Activated B cell treated with CpG ODN at 0.5 μM for 24 hours (primary cell): ENCODE data around the gene CAMTA1. TPM values are rescaled to one million over a fixed set of nuclear protein-coding genes. Genes with fewer than 3 reads are reported as not detected.

Source experiments
- ATAC-seq: fragments of 200-7000 bp; cut with Tn5 transposase; one replicate; pipeline ENCODE4 v1.10.0; 2021; ENCODE audit warnings: low read depth, mild to moderate bottlenecking, moderate library complexity
- CTCF ChIA-PET: fragments of 350-600 bp; sonication (Branson Sonifier 250); formaldehyde crosslinking; loops from one replicate; lab custom pipeline; 2021; ENCODE audit warnings: antibody characterized with exemption; lab: Charles Lee
- POLR2A ChIA-PET: fragments of 350-600 bp; sonication (Branson Sonifier 250); formaldehyde crosslinking; loops from one replicate; lab custom pipeline; 2021; ENCODE audit warnings: antibody characterized with exemption; lab: Charles Lee
- DNase-seq: peaks from one replicate; pipeline ENCODE4 v3.0.0; 2022
- H3K27ac Mint-ChIP-seq: one replicate; pipeline ENCODE4 v1.8.0; 2020; ENCODE audit warnings: mixed read lengths
- H3K27me3 Mint-ChIP-seq: one replicate; pipeline ENCODE4 v1.8.0; 2021; ENCODE audit warnings: mixed read lengths
- H3K36me3 Mint-ChIP-seq: one replicate; pipeline ENCODE4 v1.8.0; 2021; ENCODE audit warnings: low read depth, mixed read lengths
- H3K4me1 Mint-ChIP-seq: one replicate; pipeline ENCODE4 v1.8.0; 2021; ENCODE audit warnings: mixed read lengths
- H3K4me3 Mint-ChIP-seq: one replicate; pipeline ENCODE4 v1.8.0; 2020; ENCODE audit warnings: mild to moderate bottlenecking, mixed read lengths
- H3K9me3 Mint-ChIP-seq: one replicate; pipeline ENCODE4 v1.8.0; 2020; ENCODE audit warnings: mixed read lengths
- intact Hi-C: fragments of 100-400 bp; cut with micrococcal nuclease; formaldehyde crosslinking; loops from one replicate; pipeline ENCODE4 v1.15.1; 2024
- total RNA-seq: library from RNA; stranded (reverse); gene quantifications from 2 replicates; pipeline ENCODE4 v1.2.3, GENCODE V29; 2022
- TF ChIP-seq, protein P1 (sequence below): fragments of 200-600 bp; IDR thresholded peaks from one replicate; pipeline ENCODE4 v1.8.0; 2022; ENCODE audit warnings: antibody characterized with exemption, mild to moderate bottlenecking

CAMTA1 gene
- total RNA-seq, 1 donor from 2014 or later = 49.8 TPM

DNA sequence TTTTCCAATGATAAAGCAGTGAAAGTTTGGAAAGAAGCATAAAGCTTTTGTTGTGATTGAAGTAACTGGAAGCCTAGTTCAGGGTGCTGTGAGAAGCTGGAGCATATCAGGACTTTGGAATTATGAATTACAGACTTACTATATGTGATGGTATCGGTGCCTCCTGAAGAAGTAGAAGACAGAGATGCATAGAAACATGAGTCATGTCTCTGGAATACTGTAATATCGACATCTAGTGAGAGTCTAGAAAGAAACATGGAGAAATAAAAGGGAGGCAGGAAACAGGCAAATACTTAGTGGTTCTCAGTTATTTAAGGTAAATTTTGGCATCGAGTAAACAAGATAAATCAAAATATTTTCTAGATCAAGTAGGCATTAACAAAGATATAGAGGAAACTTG is 103.0 kb downstream of the CAMTA1 start:
- H3K27me3 Mint-ChIP-seq = no peaks in the 10 kb centered on the region
- no peak for ATAC-seq
- no peak overlapping the region for H3K27ac Mint-ChIP-seq
- intact Hi-C loops = no loop called here
- ChIA-PET CTCF (interaction anchor here (0.8 to 4.7 kb wide), 3 partner anchors 44 to 169 kb away, joined by 4 to 50 read pairs (median 24); no protein-coding TSS in a partner anchor), POLR2A (no interaction called here)
- TF ChIP-seq, protein P1, sequence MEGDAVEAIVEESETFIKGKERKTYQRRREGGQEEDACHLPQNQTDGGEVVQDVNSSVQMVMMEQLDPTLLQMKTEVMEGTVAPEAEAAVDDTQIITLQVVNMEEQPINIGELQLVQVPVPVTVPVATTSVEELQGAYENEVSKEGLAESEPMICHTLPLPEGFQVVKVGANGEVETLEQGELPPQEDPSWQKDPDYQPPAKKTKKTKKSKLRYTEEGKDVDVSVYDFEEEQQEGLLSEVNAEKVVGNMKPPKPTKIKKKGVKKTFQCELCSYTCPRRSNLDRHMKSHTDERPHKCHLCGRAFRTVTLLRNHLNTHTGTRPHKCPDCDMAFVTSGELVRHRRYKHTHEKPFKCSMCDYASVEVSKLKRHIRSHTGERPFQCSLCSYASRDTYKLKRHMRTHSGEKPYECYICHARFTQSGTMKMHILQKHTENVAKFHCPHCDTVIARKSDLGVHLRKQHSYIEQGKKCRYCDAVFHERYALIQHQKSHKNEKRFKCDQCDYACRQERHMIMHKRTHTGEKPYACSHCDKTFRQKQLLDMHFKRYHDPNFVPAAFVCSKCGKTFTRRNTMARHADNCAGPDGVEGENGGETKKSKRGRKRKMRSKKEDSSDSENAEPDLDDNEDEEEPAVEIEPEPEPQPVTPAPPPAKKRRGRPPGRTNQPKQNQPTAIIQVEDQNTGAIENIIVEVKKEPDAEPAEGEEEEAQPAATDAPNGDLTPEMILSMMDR = no peak
- no peak for DNase-seq
- no peak overlapping the region for H3K4me3 Mint-ChIP-seq
- peaks cover 11% of the 10 kb centered on the region for H3K36me3 Mint-ChIP-seq
- no peaks in the 10 kb centered on the region for H3K9me3 Mint-ChIP-seq
- no peaks in the 10 kb centered on the region for H3K4me1 Mint-ChIP-seq

DNA sequence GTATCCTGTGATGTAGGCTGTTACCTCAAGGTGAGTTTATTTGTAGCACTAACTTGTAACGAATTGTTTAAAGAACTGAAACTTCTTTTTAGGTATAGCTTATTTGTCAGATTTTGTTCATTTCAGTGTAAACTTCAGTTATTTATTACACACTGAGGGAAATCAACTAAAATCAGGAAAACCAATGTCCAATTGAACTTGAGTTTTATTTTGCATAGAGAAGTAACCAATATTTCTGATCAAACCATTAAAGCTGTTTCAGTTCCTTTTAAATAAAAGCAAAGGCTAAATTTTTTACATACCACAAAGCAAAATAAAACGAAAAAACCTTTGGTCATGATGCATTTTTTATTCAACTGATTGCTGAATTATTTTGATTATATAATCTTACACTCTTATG is 103.6 kb downstream of the CAMTA1 start:
- ChIA-PET CTCF (interaction anchor here (0.8 to 4.7 kb wide), 4 partner anchors 18 to 169 kb away, joined by 4 to 50 read pairs (median 16); no protein-coding TSS in a partner anchor), POLR2A (no interaction called here)
- Mint-ChIP-seq H3K27me3 (no peaks in the 10 kb centered on the region), H3K4me1 (no peaks in the 10 kb centered on the region), H3K9me3 (no peaks in the 10 kb centered on the region), H3K36me3 (peaks cover 11% of the 10 kb centered on the region), H3K4me3 (no peak overlapping the region), H3K27ac (no peak overlapping the region)
- DNase-seq (no peak), ATAC-seq (no peak)
- TF ChIP-seq, protein P1 = no peak
- intact Hi-C loops = no loop called here

DNA sequence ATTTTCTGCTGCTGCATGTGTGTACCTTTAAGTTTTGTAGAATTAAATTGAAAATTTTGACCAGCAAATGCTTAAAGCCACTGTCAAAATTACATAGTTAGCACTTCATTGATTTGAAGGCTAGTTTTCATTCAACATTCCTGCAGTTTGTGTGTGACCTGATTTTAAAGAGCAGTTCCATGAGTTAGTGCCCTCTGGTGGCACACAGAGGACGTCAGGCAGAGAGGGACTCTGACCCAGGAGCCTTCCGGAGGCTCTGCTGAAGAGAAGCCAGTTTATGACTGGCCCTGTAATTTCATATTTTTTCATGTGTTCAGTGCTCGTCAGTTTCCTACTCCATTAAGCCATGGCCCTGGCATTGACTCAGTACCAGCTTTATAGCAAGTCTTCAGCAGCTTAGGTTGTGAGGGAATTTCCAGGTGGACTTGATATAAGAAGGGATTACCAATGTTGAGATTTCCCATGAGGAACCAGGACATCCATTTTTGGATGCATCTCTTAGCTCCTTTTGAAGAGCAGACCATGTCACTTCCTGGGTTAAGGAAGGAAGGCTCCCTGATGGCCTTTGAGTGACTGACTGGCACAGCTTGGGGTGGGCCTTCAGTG is 104.7 kb downstream of the CAMTA1 start:
- Mint-ChIP-seq H3K4me1 (no peaks in the 10 kb centered on the region), H3K27ac (no peak overlapping the region), H3K9me3 (no peaks in the 10 kb centered on the region), H3K27me3 (no peaks in the 10 kb centered on the region), H3K36me3 (peaks cover 11% of the 10 kb centered on the region), H3K4me3 (no peak overlapping the region)
- ChIA-PET POLR2A (interaction anchor here (0.7 kb wide), 1 partner anchor 107 kb away, joined by 4 read pairs; no protein-coding TSS in a partner anchor), CTCF (interaction anchor here (0.6 to 4.7 kb wide), 11 partner anchors 8 to 173 kb away, joined by 3 to 50 read pairs (median 4); no protein-coding TSS in a partner anchor)
- intact Hi-C loops = loop anchor here (1.0 kb wide), 3 partner anchors 96 to 170 kb away; no protein-coding TSS in a partner anchor
- TF ChIP-seq, protein P1 = peak; percentile 31
- DNase-seq = no peak
- ATAC-seq = peak; percentile 47

DNA sequence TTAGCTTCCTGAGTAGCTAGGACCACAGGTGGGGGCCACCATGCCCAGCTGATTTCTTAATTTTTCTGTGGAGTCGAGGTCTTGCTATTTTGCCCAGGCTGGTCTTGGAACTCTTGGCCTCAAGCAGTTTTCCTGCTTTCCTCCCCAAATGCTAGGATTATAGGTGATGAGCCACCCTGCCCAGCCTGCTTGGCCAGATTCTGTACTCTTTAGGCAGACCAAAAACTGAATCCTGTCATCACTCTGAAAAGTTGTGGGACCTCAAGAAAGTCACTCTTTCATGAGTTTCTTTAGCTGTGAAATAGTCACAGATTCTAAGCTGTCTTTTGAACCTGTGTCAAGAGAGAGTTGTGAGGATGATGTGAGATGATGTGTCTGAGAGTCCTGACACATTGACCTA is 105.4 kb downstream of the CAMTA1 start:
- no peak overlapping the region for H3K27ac Mint-ChIP-seq
- TF ChIP-seq, protein P1 = no peak
- intact Hi-C loops = loop anchor here (1.0 kb wide), 3 partner anchors 96 to 170 kb away; no protein-coding TSS in a partner anchor
- DNase-seq (no peak), ATAC-seq (no peak)
- ChIA-PET CTCF (interaction anchor here (0.6 to 4.7 kb wide), 8 partner anchors 8 to 174 kb away, joined by 3 to 50 read pairs (median 4); no protein-coding TSS in a partner anchor), POLR2A (interaction anchor here (0.7 kb wide), 1 partner anchor 108 kb away, joined by 4 read pairs; no protein-coding TSS in a partner anchor)
- no peaks in the 10 kb centered on the region for H3K9me3 Mint-ChIP-seq
- H3K36me3 Mint-ChIP-seq = peaks cover 11% of the 10 kb centered on the region
- H3K27me3 Mint-ChIP-seq = no peaks in the 10 kb centered on the region
- H3K4me1 Mint-ChIP-seq = no peaks in the 10 kb centered on the region
- no peak overlapping the region for H3K4me3 Mint-ChIP-seq
